Measurements from ENCODE around the gene PRKG1.

GRCh38 chr10:51567271-51567670 lies 493.0 kb downstream of the PRKG1 start:
- no peak for TF ChIP-seq CTCF (IDR thresholded peaks at IDR 0.05; ENCODE audit: low read depth, low read length, poor library complexity, severe bottlenecking)
- no peak for TF ChIP-seq EZH2phosphoT487 (IDR thresholded peaks at IDR 0.05; ENCODE audit: borderline replicate concordance, low read length)
